Hepatocyte (in vitro differentiated cells): ENCODE measurements around the gene OTUD5.

Source experiments
- CTCF ChIP-seq: fragments of 200-600 bp; sonication (generic); IDR thresholded peaks from 2 replicates; pipeline ENCODE4 v1.5.1; 2016; ENCODE audit warnings: antibody characterized with exemption, mild to moderate bottlenecking; ENCODE audit not compliant: poor library complexity
- EZH2 ChIP-seq: fragments of 200-600 bp; sonication (generic); IDR thresholded peaks from 2 replicates; pipeline ENCODE4 v1.6.1; 2016; ENCODE audit warnings: antibody characterized with exemption, mild to moderate bottlenecking, borderline replicate concordance
- EZH2phosphoT487 ChIP-seq: fragments of 200-600 bp; sonication (generic); IDR thresholded peaks from one replicate; pipeline ENCODE4 v1.6.1; 2018; ENCODE audit warnings: antibody characterized with exemption, mild to moderate bottlenecking, low read depth, moderate library complexity; ENCODE audit not compliant: unreplicated experiment, severe bottlenecking

GRCh38 chrX:48958635-48959094, 1.3 kb upstream of the OTUD5 start:
- no peak for TF ChIP-seq CTCF
- no peak for TF ChIP-seq EZH2
- no peak for TF ChIP-seq EZH2phosphoT487
